SKM-1 treated with dmso at 0.1 percent for 144 hours (cell line): Measurements from ENCODE around the gene MACROD2.
"Not testable (repeated sequence)": the region's sequence is repeated elsewhere in the genome, so short reads cannot be mapped to it uniquely, and the experiment has no call there.

Experiments used
- DNase-seq: peaks from one replicate; lab custom pipeline; 2025; ENCODE audit not compliant: unreplicated experiment; lab: John Stamatoyannopoulos, UW

The MACROD2 gene

DNA sequence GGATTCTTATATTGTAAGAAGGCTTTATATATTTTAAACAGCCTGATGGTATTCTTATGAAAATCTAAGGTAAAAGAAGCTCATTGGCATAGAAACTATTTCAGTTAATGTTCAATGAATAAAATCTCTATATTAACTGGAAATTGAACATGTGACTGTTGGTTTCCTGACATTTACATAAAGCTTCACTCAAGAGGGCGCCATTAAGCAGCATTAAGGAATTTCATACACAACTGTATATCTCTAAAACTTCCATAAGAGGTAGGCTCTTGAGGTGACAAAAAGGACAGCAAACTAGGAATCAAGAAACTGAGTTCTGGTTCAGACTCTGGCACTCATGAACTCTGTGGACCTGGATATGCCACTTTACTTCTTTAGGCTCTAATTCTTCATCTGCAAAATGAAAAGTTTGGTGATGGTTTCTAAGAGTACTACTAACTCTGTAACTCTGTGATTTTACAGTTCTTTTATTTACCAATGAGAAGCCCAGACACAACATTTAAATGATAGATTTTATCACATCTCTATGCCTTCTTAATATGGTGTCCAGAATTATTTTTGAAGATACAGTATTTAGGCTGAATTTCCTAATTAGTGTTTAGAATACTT, 194.6 kb downstream of the MACROD2 start:
- no peak for DNase-seq

- no peak for DNase-seq
These were observed 196.2 kb downstream of the MACROD2 start for GRCh38 chr20:14191559-14191958.

DNA sequence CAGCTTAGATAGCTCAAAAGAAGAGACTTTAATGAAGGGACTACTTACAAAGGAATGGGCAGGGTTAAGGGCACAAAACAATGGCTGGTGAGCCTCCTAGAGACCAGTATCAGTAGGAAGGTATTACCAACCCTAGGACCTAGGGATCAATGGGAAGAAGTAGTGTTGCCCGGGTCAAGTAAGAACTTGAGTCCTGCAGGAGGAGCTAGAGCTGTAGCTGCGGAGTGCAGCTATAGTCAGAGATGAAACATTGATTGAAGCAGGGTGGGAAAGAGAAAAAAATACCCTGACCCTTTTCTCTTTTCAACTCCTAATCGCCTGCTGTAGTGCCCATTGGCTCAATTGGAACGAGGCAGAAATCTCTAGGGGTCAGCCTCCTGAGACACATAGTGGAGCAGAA, 198.1 kb downstream of the MACROD2 start:
- DNase-seq: no peak

DNA sequence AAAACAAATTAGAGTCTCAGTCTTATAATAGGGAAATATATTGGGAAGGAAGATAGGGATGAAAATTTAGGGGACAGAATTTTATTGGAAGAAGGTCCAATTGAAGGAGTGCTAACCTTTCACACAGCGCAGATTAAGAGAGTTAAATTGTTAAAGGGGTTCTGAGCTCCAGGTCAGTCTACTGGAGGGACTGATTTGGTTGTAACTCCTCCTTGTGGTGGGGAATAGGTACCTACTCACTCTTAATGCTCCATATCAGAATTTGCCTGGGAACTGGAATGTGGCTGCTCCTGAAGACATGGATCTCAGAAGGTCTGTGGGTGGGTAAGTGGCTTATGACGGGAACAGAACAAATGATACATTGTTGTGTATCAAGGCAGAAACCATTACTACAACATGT, 198.6 kb downstream of the MACROD2 start:
- DNase-seq: no peak

DNA sequence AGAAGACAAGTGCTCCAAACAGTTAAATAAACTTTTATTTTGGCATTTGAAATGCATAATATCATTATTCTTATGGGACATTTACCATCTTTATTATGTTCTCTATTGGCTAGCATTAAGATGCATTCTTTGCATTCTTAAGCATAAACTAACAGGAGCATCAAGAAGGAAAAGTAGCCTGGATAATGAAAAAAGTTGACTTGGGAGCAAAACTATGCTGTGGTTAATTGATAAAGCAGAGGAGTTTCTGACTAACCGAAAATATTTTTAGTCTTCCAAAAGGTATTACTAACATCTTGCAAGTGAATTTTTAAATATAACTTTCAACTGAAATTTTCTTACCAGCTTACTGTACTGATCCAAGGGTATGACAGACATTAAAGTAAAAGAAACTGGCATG, 201.8 kb downstream of the MACROD2 start:
- DNase-seq: no peak

DNA sequence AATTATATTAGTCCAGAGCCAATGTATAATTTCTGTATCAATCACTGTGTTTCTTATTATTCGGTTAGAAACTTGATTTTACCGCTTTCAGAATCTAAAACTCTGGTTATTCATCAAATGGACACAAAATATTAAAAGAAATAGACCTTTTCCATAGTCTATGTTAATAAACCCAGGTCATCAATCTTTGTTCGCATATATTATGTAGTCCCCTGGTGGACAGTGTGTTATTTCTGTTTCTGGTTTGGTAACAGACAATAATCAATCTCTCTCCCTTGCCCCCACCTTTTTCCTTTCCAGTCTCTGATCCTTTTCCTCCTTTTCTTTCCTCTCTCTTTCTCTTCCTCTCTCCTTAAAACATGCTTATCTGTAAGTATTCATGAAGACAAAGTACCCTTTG, 203.1 kb downstream of the MACROD2 start:
- no peak for DNase-seq

DNA sequence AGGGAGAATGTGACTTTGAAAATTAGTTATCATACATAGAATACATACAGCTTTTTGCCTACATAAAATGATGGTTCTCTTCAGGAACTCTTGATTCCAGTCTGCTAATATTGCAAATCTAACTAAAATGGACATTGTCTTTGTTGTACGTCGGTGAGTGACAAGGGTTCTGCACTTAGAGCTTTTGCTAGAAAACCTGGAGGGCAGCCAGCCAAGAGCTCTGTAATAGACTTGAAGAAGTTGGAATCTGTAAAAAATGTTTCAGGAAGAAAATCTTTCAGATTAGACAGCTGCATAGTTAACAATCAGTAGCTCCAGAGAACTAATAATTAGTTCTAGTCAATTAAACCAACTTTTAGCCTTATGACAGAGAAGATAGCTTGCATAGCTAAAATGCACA, 203.8 kb downstream of the MACROD2 start:
- DNase-seq: no peak

DNA sequence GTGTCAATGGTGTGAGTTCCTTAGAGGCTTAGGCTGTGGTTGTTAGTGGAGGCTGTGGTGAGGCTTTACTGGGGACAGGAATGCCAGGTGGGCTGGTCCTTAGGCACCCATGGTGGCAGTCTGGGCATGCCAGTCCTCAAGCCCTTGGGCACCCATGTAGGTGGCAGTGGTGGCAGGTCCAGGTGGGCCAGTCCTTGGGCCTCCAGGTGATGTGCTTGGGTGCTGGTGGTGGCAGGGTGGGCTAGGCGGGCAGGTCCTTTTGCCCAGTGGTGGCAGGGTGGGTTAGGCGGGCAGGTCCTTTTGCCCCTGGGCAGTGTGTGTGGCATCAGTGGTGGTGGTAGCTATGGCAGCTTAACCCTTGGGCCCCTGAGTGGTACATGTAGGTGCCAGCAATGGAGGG, 208.3 kb downstream of the MACROD2 start:
- DNase-seq: no peak

- no peak for DNase-seq
These were observed 212.3 kb downstream of the MACROD2 start for GRCh38 chr20:14207591-14207990.

GRCh38 chr20:14208956-14209355, 213.6 kb downstream of the MACROD2 start:
- no peak for DNase-seq

- DNase-seq: no peak
These were observed 214.8 kb downstream of the MACROD2 start for GRCh38 chr20:14210146-14210545.

DNA sequence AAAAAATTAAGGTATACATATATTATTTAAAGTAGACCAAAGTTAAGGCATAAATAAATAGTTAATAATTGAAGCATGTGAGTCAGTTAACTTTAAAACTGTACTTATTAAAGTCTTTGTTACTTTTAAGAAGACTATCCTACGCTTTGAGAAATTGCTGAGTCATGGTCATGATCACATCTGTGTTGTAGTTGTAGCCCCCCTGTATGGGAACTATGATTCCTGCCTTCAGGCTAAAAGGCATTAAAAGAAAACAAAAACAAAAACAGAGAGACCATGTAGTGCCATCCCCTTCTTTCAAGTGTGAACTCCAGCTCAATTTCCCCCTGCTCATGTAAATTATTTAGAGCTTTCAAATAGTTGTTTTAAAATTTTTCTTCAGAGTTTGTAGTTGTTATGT, 218.7 kb downstream of the MACROD2 start:
- DNase-seq: no peak

GRCh38 chr20:14215880-14216279, 220.6 kb downstream of the MACROD2 start:
- DNase-seq: not testable (repeated sequence)

DNA sequence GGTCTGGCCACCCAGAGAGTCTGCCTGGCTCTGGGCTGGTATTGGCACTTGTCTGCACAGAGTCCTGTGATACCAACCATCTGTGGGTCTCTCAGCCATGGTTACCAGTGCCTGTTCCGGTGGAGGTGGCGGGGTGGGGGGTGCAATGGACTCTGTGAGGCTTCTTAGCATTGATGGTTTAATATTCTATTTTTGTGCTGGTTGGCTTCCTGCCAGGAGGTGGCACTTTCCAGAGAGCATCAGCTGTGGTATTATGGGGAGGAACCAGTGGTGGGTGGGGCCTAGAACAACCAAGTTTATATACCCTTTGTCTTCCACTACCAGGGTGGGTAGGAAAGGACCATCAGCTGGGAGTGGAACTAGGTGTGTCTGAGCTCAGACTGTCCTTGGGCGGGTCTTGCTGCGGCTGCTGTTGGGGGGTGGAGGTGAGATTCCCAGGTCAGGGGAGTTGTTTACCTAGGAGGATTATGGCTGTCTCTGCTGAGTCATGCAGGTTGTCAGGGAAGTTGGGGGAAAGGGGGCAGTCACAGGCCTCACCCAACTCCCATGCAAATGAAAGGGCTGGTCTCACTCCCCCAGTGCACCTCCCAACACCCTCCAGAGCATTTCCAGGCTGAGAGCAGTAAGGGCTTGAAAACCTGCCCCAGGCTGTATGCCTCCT, 224.6 kb downstream of the MACROD2 start:
- no peak for DNase-seq

- no peak for DNase-seq
These were observed 225.7 kb downstream of the MACROD2 start for GRCh38 chr20:14220986-14221385.

DNA sequence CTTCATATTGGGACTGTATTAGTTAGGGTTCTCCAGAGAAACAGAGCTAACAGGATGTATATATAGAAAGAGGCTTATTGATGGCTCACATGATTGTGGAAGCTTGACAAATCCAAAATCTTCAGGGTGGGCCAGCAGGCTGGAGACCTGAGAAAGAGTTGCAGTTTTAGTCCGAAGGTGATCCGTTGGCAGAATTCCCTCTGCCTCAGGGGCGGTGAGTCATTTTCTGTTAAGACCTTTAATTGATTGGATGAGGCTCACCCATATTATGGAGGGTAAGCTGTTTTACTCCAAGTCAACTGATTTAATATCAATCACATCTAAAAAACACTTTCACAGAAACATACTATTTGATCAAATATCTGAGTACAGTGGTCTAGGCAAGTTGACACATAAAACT, 228.5 kb downstream of the MACROD2 start:
- DNase-seq: no peak

DNA sequence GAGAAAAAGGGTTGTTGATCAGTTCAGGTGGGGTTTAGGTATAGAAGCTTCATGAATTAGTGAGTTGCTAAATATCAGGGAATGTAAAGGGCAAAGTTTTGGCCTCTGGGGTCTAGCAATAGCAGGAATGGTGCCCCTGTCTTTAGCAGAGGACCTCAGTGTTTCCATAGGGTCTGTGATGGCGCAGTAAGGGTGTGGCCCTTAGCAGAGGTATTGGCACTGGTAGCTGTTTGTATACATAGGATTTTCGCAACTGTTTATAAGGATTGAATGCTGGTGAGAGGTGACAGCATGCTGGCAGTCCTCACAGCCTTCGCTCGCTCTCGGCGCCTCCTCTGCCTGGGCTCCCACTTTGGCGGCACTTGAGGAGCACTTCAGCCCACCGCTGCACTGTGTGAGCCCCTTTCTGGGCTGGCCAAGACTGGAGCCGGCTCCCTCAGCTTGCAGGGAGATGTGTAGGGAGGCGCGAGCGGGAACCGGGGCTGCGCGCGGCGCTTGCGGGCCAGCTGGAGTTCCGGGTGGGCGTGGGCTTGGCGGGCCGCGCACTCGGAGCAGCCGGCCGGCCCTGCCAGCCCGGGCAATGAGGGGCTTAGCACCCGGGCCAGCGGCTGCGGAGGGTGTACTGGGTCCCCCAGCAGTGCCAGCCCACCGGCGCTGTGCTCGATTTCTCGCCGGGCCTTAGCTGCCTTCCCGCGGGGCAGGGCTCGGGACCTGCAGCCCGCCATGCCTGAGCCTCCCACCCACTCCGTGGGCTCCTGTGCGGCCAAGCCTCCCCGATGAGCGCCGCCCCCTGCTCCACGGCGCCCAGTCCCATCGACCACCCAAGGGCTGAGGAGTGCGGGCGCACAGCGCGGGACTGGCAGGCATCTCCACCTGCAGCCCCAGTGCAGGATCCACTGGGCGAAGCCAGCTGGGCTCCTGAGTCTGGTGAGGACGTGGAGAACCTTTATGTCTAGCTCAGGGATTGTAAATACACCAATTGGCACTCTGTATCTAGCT, 231.0 kb downstream of the MACROD2 start:
- DNase-seq: not testable (repeated sequence)

GRCh38 chr20:14232650-14233049, 237.3 kb downstream of the MACROD2 start:
- no peak for DNase-seq

DNA sequence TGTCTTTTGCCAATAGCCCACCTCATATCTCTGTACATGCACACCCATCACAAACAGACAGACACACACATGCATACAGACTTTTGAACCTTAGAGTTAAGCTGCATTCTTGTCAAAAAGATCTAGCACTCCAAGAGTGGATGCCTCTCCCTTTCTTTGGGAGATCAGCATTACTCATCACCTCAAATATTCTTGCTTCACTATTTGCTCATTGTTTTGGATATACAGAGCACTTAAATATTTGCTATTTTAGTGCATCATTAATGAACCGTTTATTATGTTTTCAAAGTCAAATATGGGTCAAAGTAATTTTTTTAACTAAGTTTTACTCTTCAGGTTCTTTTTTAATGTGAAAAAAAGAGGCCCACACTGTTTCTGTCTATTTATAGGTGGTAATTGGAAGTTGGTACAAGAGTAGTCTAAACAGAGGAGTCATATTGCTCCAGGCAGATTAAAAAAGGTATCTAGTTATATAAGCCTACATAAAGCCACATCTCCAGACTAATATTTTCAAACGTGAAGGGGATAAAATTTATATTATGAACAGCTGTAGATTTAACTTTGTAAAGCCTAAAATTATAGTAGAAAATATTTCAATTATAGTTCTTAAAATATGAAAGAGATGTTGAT, 239.5 kb downstream of the MACROD2 start:
- no peak for DNase-seq

- no peak for DNase-seq
These were observed 240.0 kb downstream of the MACROD2 start for GRCh38 chr20:14235355-14235754.

DNA sequence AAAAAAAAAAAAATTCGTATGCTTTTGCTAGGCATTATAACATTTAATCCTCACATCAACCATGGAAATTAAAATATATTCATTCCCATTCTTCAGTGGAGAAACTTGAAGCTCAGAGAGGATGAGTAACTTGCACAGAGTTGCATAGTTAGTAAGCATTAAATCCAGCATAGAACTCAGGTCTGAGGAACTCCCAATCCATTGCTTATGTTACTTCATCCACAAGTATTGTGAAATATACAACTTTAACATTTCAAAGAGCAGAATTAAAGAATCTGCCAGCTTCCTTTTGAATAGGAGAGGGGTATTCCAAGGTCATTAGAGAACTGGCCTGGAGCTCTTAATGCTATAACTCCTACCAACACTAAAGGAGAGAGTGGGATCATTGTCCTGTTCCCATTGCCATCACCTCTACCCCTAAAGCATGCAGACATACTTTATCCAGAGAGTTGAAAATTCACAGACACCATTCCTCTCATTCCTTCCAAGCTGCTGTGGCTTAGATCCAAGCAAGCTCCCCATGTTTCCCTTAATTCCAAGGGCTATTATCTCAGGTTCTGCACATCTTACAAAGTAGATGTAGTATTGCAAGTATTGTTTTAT, 250.2 kb downstream of the MACROD2 start:
- no peak for DNase-seq
